Caco-2 (cell line): ENCODE data around the gene RUNX1. TPM values are rescaled to one million over a fixed set of nuclear protein-coding genes. Genes with fewer than 3 reads are reported as not detected.

Experiments used
- BruUV-seq: library from RNA; stranded (reverse); fragments of 400-500 nt; replicated peaks from 2 replicates; lab custom pipeline; 2021; lab: Mats Ljungman, UMichigan
- CTCF ChIA-PET: fragments of 300-600 bp; sonication (Branson Sonifier 250); formaldehyde crosslinking; loops from one replicate; lab custom pipeline; 2022; ENCODE audit warnings: antibody characterized with exemption; lab: Charles Lee
- POLR2A ChIA-PET: fragments of 300-600 bp; sonication (Branson Sonifier 250); formaldehyde crosslinking; loops from one replicate; lab custom pipeline; 2022; ENCODE audit warnings: antibody characterized with exemption; lab: Charles Lee
- DNase-seq, 2 experiments: peaks; one replicate each; pipeline versions ENCODE4 v3.0.0 to v3.0.0-alpha.2; 2020 to 2022
- H3K27me3 ChIP-seq: replicated peaks from 2 replicates; pipeline ENCODE4 v1.6.0; 2011; ENCODE audit warnings: low read length; ENCODE audit not compliant: control insufficient read depth, insufficient read depth
- H3K36me3 ChIP-seq: 2 replicates; pipeline ENCODE4 v1.5.1; 2011; ENCODE audit warnings: low read length; ENCODE audit not compliant: control insufficient read depth, insufficient read depth
- H3K4me1 ChIP-seq: fragments of 250-450 bp; sonication (Bioruptor Pico); 2 replicates; pipeline ENCODE4 v1.5.1; 2020; ENCODE audit warnings: mild to moderate bottlenecking
- H3K4me3 ChIP-seq: 2 replicates; pipeline ENCODE4 v1.5.1; 2011; ENCODE audit warnings: low read depth, mild to moderate bottlenecking, control low read depth, low read length
- H3K9me3 ChIP-seq: fragments of 250-450 bp; sonication (Bioruptor Pico); 2 replicates; pipeline ENCODE4 v1.5.1; 2020; ENCODE audit warnings: mild to moderate bottlenecking, moderate library complexity
- H3K27ac Mint-ChIP-seq: one replicate; pipeline ENCODE4 v1.8.0; 2022; ENCODE audit warnings: mixed read lengths; ENCODE audit not compliant: unreplicated experiment
- H3K27me3 Mint-ChIP-seq: one replicate; pipeline ENCODE4 v1.8.0; 2022; ENCODE audit warnings: mixed read lengths; ENCODE audit not compliant: insufficient read depth, unreplicated experiment
- H3K36me3 Mint-ChIP-seq: one replicate; pipeline ENCODE4 v1.8.0; 2022; ENCODE audit warnings: mild to moderate bottlenecking, mixed read lengths; ENCODE audit not compliant: insufficient read depth, unreplicated experiment
- H3K4me1 Mint-ChIP-seq: one replicate; pipeline ENCODE4 v1.8.0; 2022; ENCODE audit warnings: low read depth, mixed read lengths; ENCODE audit not compliant: unreplicated experiment
- H3K4me3 Mint-ChIP-seq: one replicate; pipeline ENCODE4 v1.8.0; 2022; ENCODE audit warnings: mild to moderate bottlenecking, moderate library complexity, mixed read lengths; ENCODE audit not compliant: unreplicated experiment
- H3K9me3 Mint-ChIP-seq: one replicate; pipeline ENCODE4 v1.8.0; 2022; ENCODE audit warnings: mixed read lengths; ENCODE audit not compliant: unreplicated experiment
- CTCF ChIP-seq, 2 experiments: fragments of 200-600 bp in 1 of 2; IDR thresholded peaks; 1 replicate in 1 of 2; 2 replicates in 1 of 2; pipeline versions ENCODE4 v1.5.1 to v1.8.0; 2011 to 2022; ENCODE audit warnings: antibody characterized with exemption in 1 of 2, control low read depth in 1 of 2, inconsistent platforms in 1 of 2, low read depth in 1 of 2, low read length in 1 of 2, mild to moderate bottlenecking in 1 of 2, moderate library complexity in 1 of 2; ENCODE audit not compliant: insufficient read depth in 1 of 2, severe bottlenecking in 1 of 2, unreplicated experiment in 1 of 2
- intact Hi-C: fragments of 100-400 bp; cut with micrococcal nuclease; formaldehyde crosslinking; loops from one replicate; pipeline ENCODE4 v1.10.0; 2022; ENCODE audit not compliant: unreplicated experiment
- total RNA-seq: library from RNA; stranded (reverse); gene quantifications from 2 replicates; pipeline ENCODE4 v1.2.3, GENCODE V29; 2022

The RUNX1 gene
- total RNA-seq, 1 experiment from 2014 or later, result 11.7 TPM

GRCh38 chr21:35095859-35096291 lies 46.8 kb upstream of the RUNX1 start:
- CTCF ChIA-PET, result no interaction called here
- BruUV-seq, result no TSS peak
- no peaks in the 10 kb centered on the region for H3K9me3 ChIP-seq
- no peak for DNase-seq
- POLR2A ChIA-PET, result no interaction called here
- H3K4me1 ChIP-seq, result no peaks in the 10 kb centered on the region
- H3K27ac Mint-ChIP-seq, result no peak overlapping the region
- no peak overlapping the region for H3K4me3 ChIP-seq
- H3K36me3 ChIP-seq, result no peaks in the 10 kb centered on the region
- H3K27me3 Mint-ChIP-seq, result no peaks in the 10 kb centered on the region
- TF ChIP-seq CTCF (IDR thresholded peaks at IDR 0.05; ENCODE audit: insufficient read depth in 1 of 2, low read depth in 1 of 2, low read length in 1 of 2, severe bottlenecking in 1 of 2, unreplicated experiment in 1 of 2), result no peak
- H3K4me1 Mint-ChIP-seq, result no peaks in the 10 kb centered on the region
- no peaks in the 10 kb centered on the region for H3K27me3 ChIP-seq
- no peak overlapping the region for H3K4me3 Mint-ChIP-seq
- H3K9me3 Mint-ChIP-seq, result no peaks in the 10 kb centered on the region
- no peaks in the 10 kb centered on the region for H3K36me3 Mint-ChIP-seq
- intact Hi-C loops, result no loop called here

- Mint-ChIP-seq H3K4me1 (no peaks in the 10 kb centered on the region), H3K4me3 (no peak overlapping the region), H3K9me3 (no peaks in the 10 kb centered on the region), H3K27ac (no peak overlapping the region), H3K36me3 (no peaks in the 10 kb centered on the region), H3K27me3 (no peaks in the 10 kb centered on the region)
- POLR2A ChIA-PET, result no interaction called here
- CTCF ChIA-PET, result no interaction called here
- intact Hi-C loops, result no loop called here
- no peak overlapping the region for H3K4me3 ChIP-seq
- H3K27me3 ChIP-seq, result no peaks in the 10 kb centered on the region
- no peak for DNase-seq
- no peaks in the 10 kb centered on the region for H3K36me3 ChIP-seq
- no TSS peak for BruUV-seq
- no peaks in the 10 kb centered on the region for H3K9me3 ChIP-seq
- no peaks in the 10 kb centered on the region for H3K4me1 ChIP-seq
- TF ChIP-seq CTCF (IDR thresholded peaks at IDR 0.05; ENCODE audit: insufficient read depth in 1 of 2, low read depth in 1 of 2, low read length in 1 of 2, severe bottlenecking in 1 of 2, unreplicated experiment in 1 of 2), result no peak
Measured at GRCh38 chr21:35093514-35093913, 44.4 kb upstream of the RUNX1 start.

GRCh38 chr21:35091496-35091895 lies 42.4 kb upstream of the RUNX1 start:
- intact Hi-C loops, result no loop called here
- POLR2A ChIA-PET, result no interaction called here
- H3K9me3 Mint-ChIP-seq, result no peaks in the 10 kb centered on the region
- Histone ChIP-seq H3K27me3 (no peaks in the 10 kb centered on the region), H3K4me3 (no peak overlapping the region), H3K36me3 (no peaks in the 10 kb centered on the region), H3K9me3 (no peaks in the 10 kb centered on the region), H3K4me1 (no peaks in the 10 kb centered on the region)
- H3K4me1 Mint-ChIP-seq, result peaks cover 8% of the 10 kb centered on the region
- no peak for DNase-seq
- CTCF ChIA-PET, result no interaction called here
- no peak overlapping the region for H3K27ac Mint-ChIP-seq
- H3K27me3 Mint-ChIP-seq, result no peaks in the 10 kb centered on the region
- H3K4me3 Mint-ChIP-seq, result no peak overlapping the region
- H3K36me3 Mint-ChIP-seq, result no peaks in the 10 kb centered on the region
- TF ChIP-seq CTCF (IDR thresholded peaks at IDR 0.05; ENCODE audit: insufficient read depth in 1 of 2, low read depth in 1 of 2, low read length in 1 of 2, severe bottlenecking in 1 of 2, unreplicated experiment in 1 of 2), result no peak
- no TSS peak for BruUV-seq
